T-helper 17 cell (primary cell): Measurements from ENCODE around the gene SLC6A18. TPM values are rescaled to one million over a fixed set of nuclear protein-coding genes. Genes with fewer than 3 reads are reported as not detected.

Source experiments
- ATAC-seq: fragments of 150-1000 bp; cut with Tn5 transposase; 2 replicates; pipeline ENCODE4 v1.10.0; 2021; ENCODE audit warnings: mild to moderate bottlenecking, moderate library complexity
- DNase-seq, 3 donors: peaks; one replicate each; pipeline versions ENCODE4 v3.0.0 to v3.0.0-alpha.2; 2020 to 2021
- H3K9me3 ChIP-seq: one replicate; pipeline ENCODE4 v1.7.0; 2013; ENCODE audit warnings: low read length, mild to moderate bottlenecking; ENCODE audit not compliant: control insufficient read depth, poor library complexity, severe bottlenecking
- H3K27ac Mint-ChIP-seq: one replicate; pipeline ENCODE4 v1.8.0; 2022; ENCODE audit warnings: mild to moderate bottlenecking, moderate library complexity, mixed read lengths
- H3K27me3 Mint-ChIP-seq: one replicate; pipeline ENCODE4 v1.8.0; 2022; ENCODE audit warnings: mixed read lengths
- H3K36me3 Mint-ChIP-seq: one replicate; pipeline ENCODE4 v1.8.0; 2022; ENCODE audit warnings: low read depth, mixed read lengths
- H3K4me1 Mint-ChIP-seq: one replicate; pipeline ENCODE4 v1.8.0; 2022; ENCODE audit warnings: mild to moderate bottlenecking, mixed read lengths
- H3K4me3 Mint-ChIP-seq: one replicate; pipeline ENCODE4 v1.8.0; 2022; ENCODE audit warnings: mild to moderate bottlenecking, moderate library complexity, mixed read lengths
- total RNA-seq, 4 donors: library from RNA in 2 of 4; stranded (reverse) in 2 of 4; gene quantifications; one replicate each; pipeline ENCODE4 v1.2.3 and lab custom pipeline; 2022 to 2026

Gene SLC6A18
- total RNA-seq, 2 donors from 2014 or later: not detected

- Mint-ChIP-seq H3K27ac (no peak overlapping the region), H3K4me1 (no peaks in the 10 kb centered on the region), H3K36me3 (peaks cover 4% of the 10 kb centered on the region), H3K27me3 (peaks cover 10% of the 10 kb centered on the region), H3K4me3 (no peak overlapping the region)
- H3K9me3 ChIP-seq: no peaks in the 10 kb centered on the region
- DNase-seq: no peak
- ATAC-seq: no peak
Observed at GRCh38 chr5:1243487-1244130, 18.4 kb downstream of the SLC6A18 start.

- no peak overlapping the region for H3K4me3 Mint-ChIP-seq
- peaks cover 10% of the 10 kb centered on the region for H3K27me3 Mint-ChIP-seq
- DNase-seq (no peak), ATAC-seq (no peak)
- H3K27ac Mint-ChIP-seq: no peak overlapping the region
- peaks cover 4% of the 10 kb centered on the region for H3K36me3 Mint-ChIP-seq
- H3K9me3 ChIP-seq: no peaks in the 10 kb centered on the region
- no peaks in the 10 kb centered on the region for H3K4me1 Mint-ChIP-seq
Observed at GRCh38 chr5:1244255-1244654, 19.1 kb downstream of the SLC6A18 start.

- no peak for DNase-seq
- H3K27ac Mint-ChIP-seq: no peak overlapping the region
- H3K36me3 Mint-ChIP-seq: peaks cover 4% of the 10 kb centered on the region
- H3K4me3 Mint-ChIP-seq: no peak overlapping the region
- no peaks in the 10 kb centered on the region for H3K9me3 ChIP-seq
- ATAC-seq: no peak
- H3K27me3 Mint-ChIP-seq: peaks cover 10% of the 10 kb centered on the region
- no peaks in the 10 kb centered on the region for H3K4me1 Mint-ChIP-seq
Observed at GRCh38 chr5:1244976-1245375, 19.8 kb downstream of the SLC6A18 start.

GRCh38 chr5:1245905-1246576 is 20.9 kb downstream of the SLC6A18 start:
- H3K9me3 ChIP-seq: no peaks in the 10 kb centered on the region
- no peak overlapping the region for H3K27ac Mint-ChIP-seq
- peaks cover 10% of the 10 kb centered on the region for H3K27me3 Mint-ChIP-seq
- H3K36me3 Mint-ChIP-seq: no peaks in the 10 kb centered on the region
- no peak overlapping the region for H3K4me3 Mint-ChIP-seq
- DNase-seq (no peak), ATAC-seq (no peak)
- no peaks in the 10 kb centered on the region for H3K4me1 Mint-ChIP-seq

- no peak for DNase-seq
- H3K27ac Mint-ChIP-seq: no peak overlapping the region
- no peaks in the 10 kb centered on the region for H3K4me1 Mint-ChIP-seq
- no peak overlapping the region for H3K4me3 Mint-ChIP-seq
- no peaks in the 10 kb centered on the region for H3K36me3 Mint-ChIP-seq
- H3K9me3 ChIP-seq: no peaks in the 10 kb centered on the region
- peaks cover 10% of the 10 kb centered on the region for H3K27me3 Mint-ChIP-seq
- ATAC-seq: no peak
Observed at GRCh38 chr5:1246711-1247431, 21.7 kb downstream of the SLC6A18 start.

GRCh38 chr5:1247811-1248210 is 22.6 kb downstream of the SLC6A18 start:
- H3K36me3 Mint-ChIP-seq: no peaks in the 10 kb centered on the region
- no peak overlapping the region for H3K27ac Mint-ChIP-seq
- H3K4me1 Mint-ChIP-seq: peaks cover 2% of the 10 kb centered on the region
- no peak overlapping the region for H3K4me3 Mint-ChIP-seq
- H3K9me3 ChIP-seq: no peaks in the 10 kb centered on the region
- no peak for DNase-seq
- peaks cover 8% of the 10 kb centered on the region for H3K27me3 Mint-ChIP-seq
- ATAC-seq: no peak

- no peak overlapping the region for H3K27ac Mint-ChIP-seq
- DNase-seq (no peak), ATAC-seq (no peak)
- H3K4me1 Mint-ChIP-seq: peaks cover 5% of the 10 kb centered on the region
- H3K4me3 Mint-ChIP-seq: no peak overlapping the region
- H3K36me3 Mint-ChIP-seq: no peaks in the 10 kb centered on the region
- peaks cover 4% of the 10 kb centered on the region for H3K27me3 Mint-ChIP-seq
- no peaks in the 10 kb centered on the region for H3K9me3 ChIP-seq
Observed at GRCh38 chr5:1249366-1250280, 24.4 kb downstream of the SLC6A18 start.

GRCh38 chr5:1251678-1252580 is 26.7 kb downstream of the SLC6A18 start:
- no peaks in the 10 kb centered on the region for H3K36me3 Mint-ChIP-seq
- peaks cover 4% of the 10 kb centered on the region for H3K27me3 Mint-ChIP-seq
- H3K4me3 Mint-ChIP-seq: no peak overlapping the region
- peaks cover 17% of the 10 kb centered on the region for H3K4me1 Mint-ChIP-seq
- DNase-seq (no peak), ATAC-seq (no peak)
- H3K27ac Mint-ChIP-seq: no peak overlapping the region
- H3K9me3 ChIP-seq: no peaks in the 10 kb centered on the region

GRCh38 chr5:1252681-1253080 is 27.5 kb downstream of the SLC6A18 start:
- peaks cover 4% of the 10 kb centered on the region for H3K27me3 Mint-ChIP-seq
- no peaks in the 10 kb centered on the region for H3K36me3 Mint-ChIP-seq
- peaks cover 19% of the 10 kb centered on the region for H3K4me1 Mint-ChIP-seq
- DNase-seq: no peak
- H3K27ac Mint-ChIP-seq: no peak overlapping the region
- H3K9me3 ChIP-seq: no peaks in the 10 kb centered on the region
- no peak overlapping the region for H3K4me3 Mint-ChIP-seq
- no peak for ATAC-seq

GRCh38 chr5:1253456-1254105 is 28.4 kb downstream of the SLC6A18 start:
- Mint-ChIP-seq H3K27me3 (no peaks in the 10 kb centered on the region), H3K4me1 (peaks cover 19% of the 10 kb centered on the region), H3K36me3 (no peaks in the 10 kb centered on the region), H3K27ac (no peak overlapping the region), H3K4me3 (no peak overlapping the region)
- DNase-seq (no peak), ATAC-seq (no peak)
- no peaks in the 10 kb centered on the region for H3K9me3 ChIP-seq

- Mint-ChIP-seq H3K27me3 (no peaks in the 10 kb centered on the region), H3K4me1 (peaks cover 19% of the 10 kb centered on the region), H3K27ac (no peak overlapping the region), H3K4me3 (no peak overlapping the region), H3K36me3 (no peaks in the 10 kb centered on the region)
- ATAC-seq (no peak), DNase-seq (no peak)
- no peaks in the 10 kb centered on the region for H3K9me3 ChIP-seq
Observed at GRCh38 chr5:1254196-1254595, 29.0 kb downstream of the SLC6A18 start.

GRCh38 chr5:1255081-1255561 is 29.9 kb downstream of the SLC6A18 start:
- Mint-ChIP-seq H3K27me3 (no peaks in the 10 kb centered on the region), H3K4me1 (peaks cover 19% of the 10 kb centered on the region), H3K4me3 (peak overlapping the region; percentile 91), H3K36me3 (no peaks in the 10 kb centered on the region), H3K27ac (peak overlapping the region; percentile 49)
- H3K9me3 ChIP-seq: no peaks in the 10 kb centered on the region
- DNase-seq (peak; percentile 26 to 33 (median 27)), ATAC-seq (peak; percentile 88)
